ENCODE measurements around the gene DNAH2.

Gene DNAH2

DNA sequence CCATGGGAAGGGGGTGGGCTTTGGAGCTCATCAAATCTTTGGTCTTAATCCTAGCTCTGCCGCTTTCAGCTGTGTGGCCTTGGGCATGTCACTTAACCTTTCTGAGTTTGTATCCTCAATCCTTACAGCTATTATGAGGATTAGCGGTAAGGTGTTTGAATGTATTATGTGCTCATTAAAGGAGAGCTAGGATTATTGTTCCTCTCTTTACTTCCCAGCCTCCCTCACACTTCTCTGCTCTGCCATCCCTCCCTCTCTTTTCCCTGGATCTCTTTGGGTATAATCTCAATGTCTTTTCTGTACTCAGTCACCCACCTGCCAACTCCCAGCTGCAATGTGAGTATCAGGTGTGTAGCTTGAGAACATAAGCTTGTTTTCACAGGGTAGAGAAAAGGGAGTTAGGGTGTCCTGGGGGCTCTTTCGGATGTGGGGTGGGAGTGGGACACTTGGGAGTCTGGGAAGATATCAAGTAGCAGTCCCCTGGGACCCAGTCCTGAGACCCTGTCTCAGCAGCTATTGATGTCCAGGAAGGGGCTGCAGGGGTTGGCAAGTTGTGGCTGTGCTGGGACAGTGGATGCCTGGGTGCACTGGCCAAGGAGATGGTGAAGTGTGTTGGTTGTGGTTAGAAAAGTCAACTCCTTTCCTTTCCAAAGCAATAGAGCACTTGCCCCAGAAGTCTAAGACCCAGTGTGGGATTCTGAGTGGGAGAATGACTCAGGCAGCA, 10.8 kb upstream of the DNAH2 start:
- Histone ChIP-seq H3K4me3 (ENCODE audit: low read length) (no peak overlapping the region), H3K27me3 (ENCODE audit: low read depth, low read length) (peaks cover 11% of the 10 kb centered on the region), H2AFZ (ENCODE audit: low read depth, low read length) (no peak overlapping the region), H3K9me3 (ENCODE audit: insufficient read depth, low read length) (no peaks in the 10 kb centered on the region), H4K20me1 (ENCODE audit: insufficient read depth, low read length) (no peaks in the 10 kb centered on the region), H3K79me2 (ENCODE audit: low read length) (no peaks in the 10 kb centered on the region), H3K4me1 (ENCODE audit: low read length) (peaks cover 9% of the 10 kb centered on the region), H3K9ac (ENCODE audit: low read length) (no peak overlapping the region), H3K4me2 (ENCODE audit: low read length) (no peak overlapping the region), H3K27ac (ENCODE audit: low read length) (no peak overlapping the region), H3K36me3 (replicated peaks; ENCODE audit: low read depth, low read length) (no peaks in the 10 kb centered on the region)
- no peak for TF ChIP-seq EZH2phosphoT487 (IDR thresholded peaks at IDR 0.05; ENCODE audit: low read depth)
- TF ChIP-seq CTCF (IDR thresholded peaks at IDR 0.05; ENCODE audit: low read depth, low read length) = no peak

- Histone ChIP-seq H3K79me2 (ENCODE audit: low read length) (no peaks in the 10 kb centered on the region), H3K27me3 (ENCODE audit: low read depth, low read length) (peaks cover 11% of the 10 kb centered on the region)
- TF ChIP-seq EZH2phosphoT487 (IDR thresholded peaks at IDR 0.05; ENCODE audit: low read depth) = no peak
- TF ChIP-seq CTCF (IDR thresholded peaks at IDR 0.05; ENCODE audit: low read depth, low read length) = no peak
Measured at GRCh38 chr17:7707446-7707845, 10.1 kb upstream of the DNAH2 start.

DNA sequence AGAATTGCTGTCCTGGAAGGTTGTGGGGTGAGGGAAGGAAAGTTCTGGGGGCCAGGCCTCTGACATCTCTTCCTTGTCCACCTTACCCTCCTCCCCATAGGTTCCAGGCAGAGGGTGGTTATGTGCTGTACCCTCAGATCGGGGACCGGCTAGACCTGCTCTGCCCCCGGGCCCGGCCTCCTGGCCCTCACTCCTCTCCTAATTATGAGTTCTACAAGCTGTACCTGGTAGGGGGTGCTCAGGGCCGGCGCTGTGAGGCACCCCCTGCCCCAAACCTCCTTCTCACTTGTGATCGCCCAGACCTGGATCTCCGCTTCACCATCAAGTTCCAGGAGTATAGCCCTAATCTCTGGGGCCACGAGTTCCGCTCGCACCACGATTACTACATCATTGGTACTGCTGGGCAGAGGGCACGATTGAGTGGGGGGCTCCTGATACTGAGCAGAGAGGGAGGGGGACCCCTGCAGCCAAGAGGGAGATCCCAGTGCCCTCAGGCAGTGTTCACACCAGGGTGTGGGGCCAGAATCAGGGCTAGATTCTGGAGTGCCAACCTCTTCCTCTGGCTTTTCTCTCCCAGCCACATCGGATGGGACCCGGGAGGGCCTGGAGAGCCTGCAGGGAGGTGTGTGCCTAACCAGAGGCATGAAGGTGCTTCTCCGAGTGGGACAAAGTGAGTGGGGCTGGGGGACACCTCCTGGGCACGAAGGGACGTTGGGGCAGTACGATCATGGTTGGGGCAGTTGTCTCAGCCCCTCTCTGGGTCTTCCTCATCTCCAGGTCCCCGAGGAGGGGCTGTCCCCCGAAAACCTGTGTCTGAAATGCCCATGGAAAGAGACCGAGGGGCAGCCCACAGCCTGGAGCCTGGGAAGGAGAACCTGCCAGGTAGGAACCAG, 9.4 kb upstream of the DNAH2 start:
- H3K79me2 ChIP-seq (ENCODE audit: low read length) = no peaks in the 10 kb centered on the region
- H3K36me3 ChIP-seq (replicated peaks; ENCODE audit: low read depth, low read length) = no peaks in the 10 kb centered on the region
- H3K9ac ChIP-seq (ENCODE audit: low read length) = no peak overlapping the region
- no peak for TF ChIP-seq EZH2phosphoT487 (IDR thresholded peaks at IDR 0.05; ENCODE audit: low read depth)
- no peak for TF ChIP-seq CTCF (IDR thresholded peaks at IDR 0.05; ENCODE audit: low read depth, low read length)
- no peak overlapping the region for H2AFZ ChIP-seq (ENCODE audit: low read depth, low read length)
- peaks cover 9% of the 10 kb centered on the region for H3K4me1 ChIP-seq (ENCODE audit: low read length)
- H3K9me3 ChIP-seq (ENCODE audit: insufficient read depth, low read length) = no peaks in the 10 kb centered on the region
- no peak overlapping the region for H3K27ac ChIP-seq (ENCODE audit: low read length)
- H3K27me3 ChIP-seq (ENCODE audit: low read depth, low read length) = peaks cover 11% of the 10 kb centered on the region
- H3K4me3 ChIP-seq (ENCODE audit: low read length) = no peak overlapping the region
- no peaks in the 10 kb centered on the region for H4K20me1 ChIP-seq (ENCODE audit: insufficient read depth, low read length)
- no peak overlapping the region for H3K4me2 ChIP-seq (ENCODE audit: low read length)

More at GRCh38 chr17:7707446-7707845, 10.1 kb upstream of the DNAH2 start:
- Histone ChIP-seq H4K20me1 (ENCODE audit: insufficient read depth, low read length) (no peaks in the 10 kb centered on the region), H3K9me3 (ENCODE audit: insufficient read depth, low read length) (no peaks in the 10 kb centered on the region), H3K27ac (ENCODE audit: low read length) (no peak overlapping the region), H3K4me2 (ENCODE audit: low read length) (no peak overlapping the region), H2AFZ (ENCODE audit: low read depth, low read length) (no peak overlapping the region), H3K9ac (ENCODE audit: low read length) (no peak overlapping the region), H3K4me1 (ENCODE audit: low read length) (peaks cover 9% of the 10 kb centered on the region), H3K4me3 (ENCODE audit: low read length) (no peak overlapping the region), H3K36me3 (replicated peaks; ENCODE audit: low read depth, low read length) (no peaks in the 10 kb centered on the region)

DNA sequence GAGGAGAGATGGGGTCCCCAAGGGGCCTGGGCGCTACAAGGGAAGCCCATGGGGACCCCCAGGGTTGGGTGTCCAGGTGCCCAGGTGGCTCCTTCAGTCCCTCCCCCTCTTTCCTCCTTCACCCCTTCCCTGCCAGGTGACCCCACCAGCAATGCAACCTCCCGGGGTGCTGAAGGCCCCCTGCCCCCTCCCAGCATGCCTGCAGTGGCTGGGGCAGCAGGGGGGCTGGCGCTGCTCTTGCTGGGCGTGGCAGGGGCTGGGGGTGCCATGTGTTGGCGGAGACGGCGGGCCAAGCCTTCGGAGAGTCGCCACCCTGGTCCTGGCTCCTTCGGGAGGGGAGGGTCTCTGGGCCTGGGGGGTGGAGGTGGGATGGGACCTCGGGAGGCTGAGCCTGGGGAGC, 8.5 kb upstream of the DNAH2 start:
- peaks cover 16% of the 10 kb centered on the region for H3K27me3 ChIP-seq (ENCODE audit: low read depth, low read length)
- H3K79me2 ChIP-seq (ENCODE audit: low read length) = no peaks in the 10 kb centered on the region
- no peak overlapping the region for H3K27ac ChIP-seq (ENCODE audit: low read length)
- no peaks in the 10 kb centered on the region for H4K20me1 ChIP-seq (ENCODE audit: insufficient read depth, low read length)
- peaks cover 9% of the 10 kb centered on the region for H3K4me1 ChIP-seq (ENCODE audit: low read length)
- H3K36me3 ChIP-seq (replicated peaks; ENCODE audit: low read depth, low read length) = no peaks in the 10 kb centered on the region
- no peaks in the 10 kb centered on the region for H3K9me3 ChIP-seq (ENCODE audit: insufficient read depth, low read length)
- TF ChIP-seq EZH2phosphoT487 (IDR thresholded peaks at IDR 0.05; ENCODE audit: low read depth) (no peak), CTCF (IDR thresholded peaks at IDR 0.05; ENCODE audit: low read depth, low read length) (no peak)
- no peak overlapping the region for H2AFZ ChIP-seq (ENCODE audit: low read depth, low read length)
- no peak overlapping the region for H3K9ac ChIP-seq (ENCODE audit: low read length)
- H3K4me3 ChIP-seq (ENCODE audit: low read length) = no peak overlapping the region
- no peak overlapping the region for H3K4me2 ChIP-seq (ENCODE audit: low read length)

All from OCI-LY3 (cell line).